ENCODE data around the gene SATB2. TPM values are rescaled to one million over a fixed set of nuclear protein-coding genes. Genes with fewer than 3 reads are reported as not detected.
A peak's percentile ranks its signal among the peaks of the same experiment; 100 is the strongest.

SATB2 gene
- total RNA-seq, 1 donor from 2014 or later: 9.9 TPM

- no peak for DNase-seq (ENCODE audit: low read depth)
Measured at GRCh38 chr2:199407421-199407820, 50.3 kb downstream of the SATB2 start.

- DNase-seq (ENCODE audit: low read depth): peak; percentile 42
Measured at GRCh38 chr2:199405241-199405640, 52.5 kb downstream of the SATB2 start.

GRCh38 chr2:199404841-199405240 lies 52.9 kb downstream of the SATB2 start:
- no peak for DNase-seq (ENCODE audit: low read depth)

- no peak for DNase-seq (ENCODE audit: low read depth)
Measured at GRCh38 chr2:199395311-199395710, 62.4 kb downstream of the SATB2 start.

DNA sequence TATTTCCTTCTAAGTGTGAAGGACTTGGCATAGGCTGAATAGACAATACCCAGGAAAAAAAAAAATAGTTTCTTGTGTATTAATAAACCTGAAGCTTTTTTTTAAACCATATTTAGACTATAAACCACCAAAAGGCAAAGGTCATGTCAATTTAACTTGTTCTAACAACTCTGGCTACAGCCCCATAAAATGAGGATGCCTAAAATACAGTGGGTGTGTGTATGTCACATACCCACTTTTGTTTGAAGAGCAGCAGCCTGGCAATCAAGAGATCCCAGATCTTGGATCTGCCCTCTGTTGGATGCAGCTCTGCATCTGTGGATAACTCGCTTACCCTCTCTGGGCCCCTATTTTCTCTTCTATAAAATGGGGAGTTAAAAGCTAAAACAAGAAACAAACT lies 65.4 kb downstream of the SATB2 start:
- no peak for DNase-seq (ENCODE audit: low read depth)

DNA sequence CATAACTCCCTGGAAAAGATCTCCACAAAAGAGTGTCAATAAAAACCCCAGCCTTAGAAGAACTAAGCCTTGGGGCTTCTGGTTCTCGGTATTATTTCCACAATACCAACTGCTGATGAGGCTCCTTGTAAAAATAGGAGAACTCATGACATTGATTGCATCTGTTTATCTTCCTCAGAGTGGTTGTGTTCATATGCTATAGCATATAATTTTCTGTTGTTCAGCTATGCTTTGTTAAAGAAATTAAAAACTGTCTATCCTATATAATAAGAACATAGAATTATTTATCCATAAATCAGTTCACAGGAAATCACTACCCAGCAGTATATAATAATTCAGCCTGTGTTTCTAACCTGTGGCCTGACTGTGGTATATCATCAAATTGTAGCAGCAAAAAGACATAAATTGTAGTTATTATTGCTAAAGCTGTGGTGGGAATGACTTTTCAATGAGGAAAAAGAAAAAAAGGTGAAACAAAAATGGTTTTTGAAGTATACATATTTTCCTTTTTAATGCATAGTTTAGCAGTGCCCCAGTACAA lies 68.9 kb downstream of the SATB2 start:
- DNase-seq (ENCODE audit: low read depth): no peak

DNA sequence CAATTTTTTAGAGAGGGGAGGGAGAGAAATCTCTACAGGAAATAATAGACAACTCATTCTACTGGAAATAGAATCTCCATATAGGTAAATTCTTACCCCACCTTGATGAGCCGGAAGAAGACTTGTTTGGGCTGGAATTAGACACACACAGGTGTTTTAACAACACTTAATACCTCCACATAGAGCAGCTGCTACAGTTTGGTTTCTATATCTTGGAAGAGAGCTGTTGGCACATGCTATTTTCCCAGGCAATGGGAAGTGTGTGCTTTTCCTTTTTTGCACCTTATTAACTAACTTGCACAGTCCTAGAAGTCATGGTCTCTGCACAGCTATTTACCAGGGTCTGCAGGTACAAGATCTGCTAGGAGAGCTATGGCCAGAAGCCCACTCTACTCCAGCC lies 73.7 kb downstream of the SATB2 start:
- no peak for DNase-seq (ENCODE audit: low read depth)

- DNase-seq (ENCODE audit: low read depth): no peak
Measured at GRCh38 chr2:199383021-199383420, 74.7 kb downstream of the SATB2 start.

DNA sequence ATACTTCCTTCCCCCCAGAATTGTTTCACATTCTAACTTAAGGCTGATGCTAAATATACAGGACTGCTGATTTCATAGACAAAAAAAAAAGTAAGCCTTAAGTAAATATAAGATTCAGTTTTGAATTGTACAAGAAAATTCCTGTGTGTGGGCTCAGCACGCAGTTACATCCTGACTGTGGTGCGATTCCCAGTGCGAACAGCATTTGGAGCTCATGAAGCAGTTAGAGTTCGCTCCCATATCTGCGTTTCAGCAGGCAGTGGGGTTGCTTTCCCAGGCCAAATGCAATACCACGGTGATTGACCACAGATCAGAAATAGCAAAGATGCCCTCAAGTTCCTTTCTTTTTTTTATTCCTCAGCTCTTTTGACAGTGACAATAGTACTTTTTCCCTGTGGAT lies 75.6 kb downstream of the SATB2 start:
- DNase-seq (ENCODE audit: low read depth): peak; percentile 34

DNA sequence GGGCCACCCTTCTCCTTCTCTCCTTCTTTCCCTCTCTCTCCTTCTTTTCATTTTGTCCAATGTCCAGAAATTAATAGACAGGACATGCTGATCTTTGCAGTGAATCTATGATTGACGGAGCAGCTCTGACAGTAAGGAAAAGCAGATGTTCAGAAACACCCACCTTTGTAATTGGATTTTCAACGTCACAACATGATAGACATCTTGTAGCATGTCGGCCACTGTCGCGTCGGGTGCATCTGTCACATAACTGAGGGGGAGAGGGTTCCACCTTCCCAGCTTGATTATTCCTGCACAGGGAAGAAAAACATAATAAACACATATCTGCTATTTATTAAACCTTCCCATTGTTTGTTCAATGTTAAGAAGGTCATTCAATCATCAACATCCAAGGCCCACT lies 76.2 kb downstream of the SATB2 start:
- DNase-seq (ENCODE audit: low read depth): no peak

DNA sequence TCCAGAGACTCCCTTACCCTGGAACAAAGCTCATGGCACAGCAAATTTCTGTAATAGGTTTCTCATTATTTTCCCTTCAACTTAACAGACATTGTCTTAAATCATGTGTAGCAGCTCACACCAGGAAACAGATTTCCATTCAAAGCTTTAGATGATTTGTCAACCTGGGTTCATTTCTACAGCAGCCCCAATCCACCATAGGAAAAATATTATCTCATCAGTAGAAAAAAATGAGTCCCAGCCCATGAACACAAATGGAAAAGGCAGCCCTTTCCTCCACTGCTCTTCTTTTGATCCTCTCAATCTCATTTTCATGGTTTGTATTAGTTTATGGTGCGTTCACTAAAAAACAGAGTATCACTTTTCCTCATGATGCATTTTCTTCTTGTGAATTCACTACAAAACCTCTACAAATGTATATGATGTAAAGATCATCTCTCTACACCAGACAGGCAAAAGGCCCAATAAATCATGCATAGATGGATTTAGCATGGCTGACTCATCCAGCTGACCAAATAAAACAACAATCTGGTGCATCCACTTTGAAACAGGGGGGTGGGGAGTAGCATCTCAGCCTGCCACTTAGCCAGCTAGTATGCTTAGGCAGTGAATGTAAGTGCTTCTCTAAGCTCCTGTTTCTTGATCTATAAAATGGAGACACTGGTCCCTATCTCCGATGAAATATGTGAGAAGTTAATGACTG lies 78.6 kb downstream of the SATB2 start:
- DNase-seq (ENCODE audit: low read depth): peak; percentile 65

- DNase-seq (ENCODE audit: low read depth): peak; percentile 59
Measured at GRCh38 chr2:199370150-199370780, 87.5 kb downstream of the SATB2 start.

GRCh38 chr2:199366406-199366805 lies 91.3 kb downstream of the SATB2 start:
- no peak for DNase-seq (ENCODE audit: low read depth)

DNA sequence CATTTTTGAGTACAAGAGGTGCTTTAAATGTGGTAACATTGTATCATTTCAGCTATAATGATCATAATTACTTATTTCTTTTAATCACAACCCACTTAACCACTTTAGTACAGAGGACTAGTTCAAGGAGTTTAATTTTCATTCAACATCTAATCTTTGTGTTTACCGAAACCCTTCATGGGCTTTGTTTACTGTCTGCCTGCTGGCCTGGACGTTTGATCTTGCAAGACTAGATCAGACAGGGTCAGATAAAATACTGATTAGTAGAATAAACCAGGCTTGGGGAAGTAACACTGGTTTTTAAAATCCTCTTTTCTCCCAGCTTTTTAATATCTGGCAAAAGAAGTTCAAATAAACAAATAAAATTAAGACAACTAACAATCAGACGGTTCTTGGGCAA lies 93.6 kb downstream of the SATB2 start:
- no peak for DNase-seq (ENCODE audit: low read depth)

DNA sequence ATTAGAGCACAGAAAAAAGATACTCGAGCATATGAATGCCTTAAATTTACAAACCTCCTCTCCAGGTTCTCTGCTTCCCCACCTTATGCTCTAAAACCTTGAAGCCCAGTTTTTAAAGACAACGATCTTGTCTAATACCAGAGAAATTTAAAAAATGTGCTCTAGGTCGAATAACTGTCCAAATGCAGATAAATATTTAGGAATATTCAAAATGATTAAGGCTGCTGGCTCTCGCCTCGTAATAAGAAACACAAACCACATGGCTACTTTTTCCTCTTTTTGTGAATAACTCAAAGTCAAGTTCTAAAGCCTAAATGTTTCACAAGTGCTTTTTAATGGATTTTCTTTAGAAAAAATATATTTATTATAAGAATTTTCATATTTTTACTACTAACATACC lies 101.3 kb downstream of the SATB2 start:
- DNase-seq (ENCODE audit: low read depth): no peak

DNA sequence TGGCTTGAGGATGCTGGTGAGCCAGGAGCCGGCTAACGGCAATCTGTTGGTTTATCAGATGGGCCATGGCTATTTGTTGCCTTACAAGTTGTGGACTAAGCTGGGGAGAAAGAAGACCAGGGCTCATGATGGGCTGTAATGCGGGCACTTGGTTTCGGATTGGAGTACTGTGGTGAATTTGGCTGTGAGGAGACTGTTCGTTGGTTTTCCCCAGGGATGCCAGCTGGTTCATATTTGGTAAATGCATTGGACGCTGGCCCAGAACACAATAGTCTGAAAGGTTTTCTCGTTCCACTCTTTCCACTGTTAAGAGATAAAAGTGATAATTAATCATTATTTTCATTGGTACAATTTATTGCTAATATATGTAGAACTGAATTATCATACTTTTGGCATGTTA lies 108.9 kb downstream of the SATB2 start:
- DNase-seq (ENCODE audit: low read depth): peak; percentile 60

DNA sequence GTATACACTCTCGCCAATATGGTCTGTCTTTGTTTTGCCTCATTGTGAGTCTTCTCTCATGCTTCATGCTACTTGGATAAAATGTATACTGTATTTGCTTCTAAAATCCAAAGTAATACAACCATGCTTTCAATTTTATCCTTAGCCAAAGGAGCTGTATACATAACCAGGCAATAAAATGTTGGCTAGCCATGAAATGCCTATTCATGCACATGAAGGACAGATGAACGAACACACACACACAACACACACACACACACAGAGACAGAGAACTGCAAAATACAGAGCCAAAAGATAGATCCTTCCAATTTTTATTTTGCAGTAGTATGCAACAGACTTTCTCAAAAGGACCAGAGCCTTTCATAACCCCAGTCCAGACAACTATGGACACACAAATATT lies 113.7 kb downstream of the SATB2 start:
- DNase-seq (ENCODE audit: low read depth): no peak

DNA sequence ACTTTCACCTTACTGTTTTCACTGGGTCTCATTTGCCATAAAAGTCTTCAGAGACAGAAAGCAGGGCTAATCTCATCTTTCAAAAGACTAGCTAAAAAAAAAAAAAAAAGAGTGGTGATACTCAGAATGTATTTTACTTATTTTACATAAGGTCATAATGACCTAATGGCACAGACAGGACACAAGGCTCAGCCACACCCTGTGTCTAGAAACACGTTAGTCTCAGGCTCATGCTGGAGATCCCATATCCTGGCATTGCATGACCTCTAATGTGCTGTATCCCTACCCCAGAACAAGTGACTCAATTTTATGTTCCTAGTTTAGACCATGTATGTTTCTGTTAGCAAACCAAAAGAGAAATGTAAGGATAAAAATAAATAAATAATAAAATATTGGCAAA lies 115.4 kb downstream of the SATB2 start:
- DNase-seq (ENCODE audit: low read depth): no peak

- DNase-seq (ENCODE audit: low read depth): no peak
Measured at GRCh38 chr2:199341123-199341522, 116.6 kb downstream of the SATB2 start.

DNA sequence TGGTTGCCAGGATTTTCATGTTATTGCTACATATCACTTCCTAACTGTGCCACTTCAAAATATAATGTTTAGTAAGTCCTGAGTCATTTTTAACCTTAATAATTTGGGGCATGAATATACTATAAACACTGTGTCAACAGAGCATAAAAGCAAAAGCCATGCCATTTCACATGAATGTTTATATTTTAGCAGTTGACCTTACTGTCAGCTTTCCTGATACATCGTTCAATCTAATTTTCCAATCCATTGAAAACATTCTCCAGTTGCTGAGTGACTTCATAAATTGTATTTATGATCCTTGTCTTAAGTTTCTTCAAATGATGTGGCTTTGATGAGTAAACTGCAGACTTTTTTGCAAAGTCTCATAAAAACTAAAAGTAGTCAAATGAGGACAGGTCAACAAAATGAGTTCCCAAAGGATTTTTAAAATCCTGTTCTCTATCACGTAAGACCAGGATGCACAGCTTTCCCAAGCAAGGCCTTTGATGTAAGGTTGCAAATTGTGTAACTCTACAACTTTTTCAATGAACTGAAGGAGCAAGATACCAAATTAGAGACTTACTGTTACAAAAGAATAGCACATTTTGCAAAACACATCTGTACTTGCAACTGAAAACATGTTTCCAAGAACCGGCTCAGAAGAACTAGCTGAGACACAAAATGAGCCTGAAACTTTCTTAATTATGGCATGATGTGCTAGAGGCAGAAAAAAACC lies 117.7 kb downstream of the SATB2 start:
- no peak for DNase-seq (ENCODE audit: low read depth)

DNA sequence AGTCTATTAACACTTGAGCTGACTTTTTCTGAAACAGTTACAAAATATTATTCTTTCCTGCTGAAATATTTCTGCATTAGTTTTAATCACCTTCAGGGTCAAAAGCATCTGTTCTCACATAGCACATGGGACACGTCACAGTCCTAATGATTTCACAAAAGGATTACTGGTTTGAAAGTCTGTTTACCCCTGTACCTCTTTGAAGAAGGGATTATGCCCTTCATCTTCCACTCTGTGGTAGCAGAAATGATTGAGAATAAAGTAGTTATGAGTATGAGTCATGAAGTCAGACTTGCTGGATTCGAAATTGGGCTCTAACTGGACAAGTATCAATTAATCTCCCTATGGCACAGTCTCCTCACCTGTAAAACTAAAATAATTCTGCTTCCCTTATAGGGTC lies 121.2 kb downstream of the SATB2 start:
- no peak for DNase-seq (ENCODE audit: low read depth)

- no peak for DNase-seq (ENCODE audit: low read depth)
Measured at GRCh38 chr2:199335502-199335901, 122.2 kb downstream of the SATB2 start.

All from myocyte (in vitro differentiated cells).